ENCODE results near the gene HIPK4. TPM values are rescaled to one million over a fixed set of nuclear protein-coding genes. Genes with fewer than 3 reads are reported as not detected.

HIPK4 gene
- total RNA-seq, 1 donor from 2014 or later = 0.74 TPM

DNA sequence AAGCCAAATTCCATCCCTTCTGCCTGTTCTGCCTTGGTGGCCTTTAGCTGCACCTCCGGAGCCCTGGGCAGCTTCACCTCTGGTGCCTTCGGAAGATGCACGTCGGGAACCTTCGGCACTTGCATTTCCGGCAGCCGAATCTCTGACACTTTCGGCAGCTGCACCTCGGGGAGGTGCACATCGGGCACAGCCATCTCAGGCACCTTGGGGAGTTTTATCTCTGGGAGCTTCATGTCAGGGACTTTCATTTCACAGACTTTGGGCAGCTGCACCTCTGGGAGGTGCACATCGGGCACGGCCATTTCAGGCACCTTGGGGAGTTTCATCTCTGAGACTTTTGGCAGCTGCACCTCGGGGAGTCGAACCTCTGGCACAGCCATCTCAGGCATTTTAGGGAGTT lies 6.0 kb upstream of the HIPK4 start:
- intact Hi-C loops (cut with DNase I) = no loop called here
- Histone ChIP-seq H3K27me3 (no peaks in the 10 kb centered on the region), H3K4me1 (peaks cover 13% of the 10 kb centered on the region), H3K9me3 (no peaks in the 10 kb centered on the region), H3K36me3 (no peaks in the 10 kb centered on the region), H3K4me3 (no peak overlapping the region), H3K27ac (no peak overlapping the region)
- no peak for DNase-seq (ENCODE audit: extremely low spot score in 2 of 2)
- TF ChIP-seq, protein P1, sequence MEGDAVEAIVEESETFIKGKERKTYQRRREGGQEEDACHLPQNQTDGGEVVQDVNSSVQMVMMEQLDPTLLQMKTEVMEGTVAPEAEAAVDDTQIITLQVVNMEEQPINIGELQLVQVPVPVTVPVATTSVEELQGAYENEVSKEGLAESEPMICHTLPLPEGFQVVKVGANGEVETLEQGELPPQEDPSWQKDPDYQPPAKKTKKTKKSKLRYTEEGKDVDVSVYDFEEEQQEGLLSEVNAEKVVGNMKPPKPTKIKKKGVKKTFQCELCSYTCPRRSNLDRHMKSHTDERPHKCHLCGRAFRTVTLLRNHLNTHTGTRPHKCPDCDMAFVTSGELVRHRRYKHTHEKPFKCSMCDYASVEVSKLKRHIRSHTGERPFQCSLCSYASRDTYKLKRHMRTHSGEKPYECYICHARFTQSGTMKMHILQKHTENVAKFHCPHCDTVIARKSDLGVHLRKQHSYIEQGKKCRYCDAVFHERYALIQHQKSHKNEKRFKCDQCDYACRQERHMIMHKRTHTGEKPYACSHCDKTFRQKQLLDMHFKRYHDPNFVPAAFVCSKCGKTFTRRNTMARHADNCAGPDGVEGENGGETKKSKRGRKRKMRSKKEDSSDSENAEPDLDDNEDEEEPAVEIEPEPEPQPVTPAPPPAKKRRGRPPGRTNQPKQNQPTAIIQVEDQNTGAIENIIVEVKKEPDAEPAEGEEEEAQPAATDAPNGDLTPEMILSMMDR (IDR thresholded peaks at IDR 0.05) = no peak
- TF ChIP-seq POLR2A (IDR thresholded peaks at IDR 0.05) = no peak
- no peak for TF ChIP-seq POLR2AphosphoS5 (IDR thresholded peaks at IDR 0.05; ENCODE audit: insufficient read depth in 1 of 2, low read depth in 1 of 2)

DNA sequence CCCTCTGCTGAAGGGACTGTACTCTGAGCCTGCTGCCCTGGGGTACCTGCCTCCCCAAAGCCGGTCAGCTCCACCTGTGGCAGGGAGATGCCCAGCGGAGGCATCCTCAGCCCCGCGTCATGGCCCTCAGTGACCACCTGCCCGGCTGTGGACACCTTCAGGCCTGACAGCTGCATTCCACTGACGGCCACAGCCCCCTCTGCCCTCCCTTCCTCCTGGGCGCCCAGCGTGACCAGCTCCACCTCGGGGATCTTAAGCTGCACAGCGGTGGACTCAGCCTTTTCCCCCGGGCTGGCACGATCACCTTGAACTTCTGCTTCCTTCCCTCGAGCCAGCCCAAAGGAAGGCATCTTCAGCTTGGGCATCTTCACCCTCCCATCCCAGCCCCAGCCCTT lies 4.8 kb upstream of the HIPK4 start:
- Histone ChIP-seq H3K27me3 (no peaks in the 10 kb centered on the region), H3K27ac (no peak overlapping the region), H3K4me1 (peaks cover 13% of the 10 kb centered on the region), H3K4me3 (no peak overlapping the region), H3K36me3 (no peaks in the 10 kb centered on the region), H3K9me3 (no peaks in the 10 kb centered on the region)
- TF ChIP-seq POLR2AphosphoS5 (IDR thresholded peaks at IDR 0.05; ENCODE audit: insufficient read depth in 1 of 2, low read depth in 1 of 2) = no peak
- TF ChIP-seq, protein P1 (IDR thresholded peaks at IDR 0.05) = no peak
- no peak for TF ChIP-seq POLR2A (IDR thresholded peaks at IDR 0.05)
- DNase-seq (ENCODE audit: extremely low spot score in 2 of 2) = no peak
- intact Hi-C loops (cut with DNase I) = no loop called here

DNA sequence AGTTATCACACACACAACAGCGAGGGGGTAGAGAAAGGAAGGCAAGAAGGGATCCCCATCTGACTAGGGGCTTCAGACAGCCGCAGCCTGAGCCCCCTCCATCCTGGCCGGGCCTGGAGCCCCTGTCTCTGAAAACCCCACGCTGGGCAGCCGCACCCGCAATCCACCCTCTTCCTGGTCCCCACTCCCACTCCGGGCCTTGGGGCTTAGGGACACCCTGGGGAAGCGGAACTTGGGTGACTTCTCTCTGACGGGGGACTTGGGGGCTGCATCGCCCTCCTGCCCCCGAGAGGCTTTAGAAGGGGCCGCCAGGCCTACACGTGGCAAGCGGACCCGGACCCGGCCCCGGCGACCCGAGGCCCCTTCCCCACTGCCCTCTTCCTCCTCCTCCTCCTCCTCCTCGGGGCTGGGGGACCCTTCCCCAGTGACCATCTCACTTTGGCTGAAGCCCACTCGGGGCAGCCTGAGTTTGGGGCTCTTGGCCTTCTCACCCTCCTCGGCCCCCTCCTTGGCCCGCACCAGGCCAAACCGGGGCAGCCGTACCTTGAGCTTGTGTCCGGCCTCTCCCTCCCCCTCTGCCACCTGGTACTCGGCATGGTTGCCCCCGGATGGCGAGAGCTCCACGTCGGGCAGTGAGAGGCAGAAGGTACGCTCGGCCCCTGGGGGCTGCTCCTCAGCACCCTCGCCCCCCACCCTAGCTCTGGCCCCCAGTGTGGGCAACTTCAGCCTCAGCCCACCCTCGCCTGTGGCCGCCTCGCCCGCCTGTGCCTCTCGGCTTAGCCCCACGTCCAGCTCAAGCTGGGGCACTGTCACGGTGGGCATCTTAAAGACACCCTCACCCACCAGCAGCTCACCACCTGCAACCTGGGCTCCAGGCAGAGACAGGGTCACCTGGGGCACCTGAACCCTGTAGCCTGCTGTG lies 4.2 kb upstream of the HIPK4 start:
- Histone ChIP-seq H3K9me3 (no peaks in the 10 kb centered on the region), H3K36me3 (no peaks in the 10 kb centered on the region), H3K27me3 (no peaks in the 10 kb centered on the region), H3K4me1 (peaks cover 11% of the 10 kb centered on the region), H3K4me3 (no peak overlapping the region), H3K27ac (no peak overlapping the region)
- no peak for DNase-seq (ENCODE audit: extremely low spot score in 2 of 2)
- TF ChIP-seq POLR2AphosphoS5 (IDR thresholded peaks at IDR 0.05; ENCODE audit: insufficient read depth in 1 of 2, low read depth in 1 of 2) (no peak), POLR2A (IDR thresholded peaks at IDR 0.05) (no peak)
- TF ChIP-seq, protein P1 (IDR thresholded peaks at IDR 0.05) = no peak
- intact Hi-C loops (cut with DNase I) = no loop called here

DNA sequence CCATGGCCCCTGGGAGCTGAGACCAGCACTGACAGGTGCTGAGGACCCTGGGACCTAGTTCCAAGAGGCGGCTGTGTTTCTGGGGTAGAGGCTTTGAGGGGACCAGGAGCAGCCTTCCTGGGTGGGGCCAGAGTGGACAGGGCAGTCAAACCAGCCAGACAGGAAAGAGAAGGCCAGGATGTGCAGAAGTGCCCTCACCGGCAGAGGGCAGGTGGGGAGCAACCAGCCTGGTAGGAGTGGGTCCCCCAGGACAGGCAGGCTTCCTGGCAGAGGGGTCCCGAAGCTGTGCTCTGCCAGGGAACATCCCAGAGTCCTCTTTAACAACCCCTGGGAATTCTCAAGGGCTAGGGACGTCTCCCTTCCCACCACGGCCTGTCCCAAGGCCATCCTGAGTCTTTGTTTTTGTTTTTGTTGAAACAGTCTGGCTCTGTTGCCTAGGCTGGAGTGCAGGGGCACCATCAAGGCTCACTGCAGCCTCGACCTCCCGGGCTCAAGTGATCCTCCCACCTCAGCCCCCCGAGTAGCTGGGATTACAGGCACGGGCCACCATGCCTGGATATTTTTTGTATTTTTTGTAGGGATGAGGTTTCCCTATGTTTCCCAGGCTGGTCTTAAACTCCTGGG lies 3.0 kb upstream of the HIPK4 start:
- Histone ChIP-seq H3K4me1 (no peaks in the 10 kb centered on the region), H3K36me3 (no peaks in the 10 kb centered on the region), H3K9me3 (no peaks in the 10 kb centered on the region), H3K27ac (no peak overlapping the region), H3K4me3 (no peak overlapping the region), H3K27me3 (no peaks in the 10 kb centered on the region)
- TF ChIP-seq POLR2A (IDR thresholded peaks at IDR 0.05) = no peak
- no peak for TF ChIP-seq POLR2AphosphoS5 (IDR thresholded peaks at IDR 0.05; ENCODE audit: insufficient read depth in 1 of 2, low read depth in 1 of 2)
- TF ChIP-seq, protein P1 (IDR thresholded peaks at IDR 0.05) = no peak
- DNase-seq (ENCODE audit: extremely low spot score in 2 of 2) = no peak
- intact Hi-C loops (cut with DNase I) = no loop called here

DNA sequence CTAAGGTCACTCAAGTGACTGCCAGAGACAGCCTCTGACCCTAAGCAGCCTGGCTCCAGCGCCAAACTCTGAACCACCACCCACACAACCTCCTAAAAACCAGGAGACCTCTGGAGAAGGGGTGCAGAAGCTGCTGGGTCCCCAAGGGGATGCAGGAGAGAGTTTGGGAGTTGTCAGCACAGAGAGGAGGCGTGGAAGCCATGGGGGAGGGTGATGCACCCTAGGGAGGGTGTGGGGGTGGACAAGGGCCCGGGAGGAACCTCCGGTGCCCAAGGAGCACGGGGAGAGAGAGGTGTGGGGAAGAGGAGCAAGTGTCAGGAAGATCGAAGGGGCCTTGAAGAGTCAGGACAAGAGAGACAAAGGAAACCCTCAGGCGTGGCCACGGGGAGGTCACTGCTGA lies 2.1 kb upstream of the HIPK4 start:
- TF ChIP-seq POLR2AphosphoS5 (IDR thresholded peaks at IDR 0.05; ENCODE audit: insufficient read depth in 1 of 2, low read depth in 1 of 2) = no peak
- TF ChIP-seq, protein P1 (IDR thresholded peaks at IDR 0.05) = no peak
- TF ChIP-seq POLR2A (IDR thresholded peaks at IDR 0.05) = no peak

More for the DNA sequence above, 2.1 kb upstream of the HIPK4 start:
- Histone ChIP-seq H3K4me1 (no peaks in the 10 kb centered on the region), H3K4me3 (no peak overlapping the region), H3K36me3 (no peaks in the 10 kb centered on the region), H3K27me3 (no peaks in the 10 kb centered on the region), H3K9me3 (no peaks in the 10 kb centered on the region), H3K27ac (no peak overlapping the region)
- no peak for DNase-seq (ENCODE audit: extremely low spot score in 2 of 2)
- intact Hi-C loops (cut with DNase I) = no loop called here

Measured in vagina (tissue), 2 donors.